ENCODE results near the gene ATG4C.
A peak's percentile ranks its signal among the peaks of the same experiment; 100 is the strongest.
"Not testable (repeated sequence)": the region's sequence is repeated elsewhere in the genome, so short reads cannot be mapped to it uniquely, and the experiment has no call there.

The ATG4C gene, protein sequence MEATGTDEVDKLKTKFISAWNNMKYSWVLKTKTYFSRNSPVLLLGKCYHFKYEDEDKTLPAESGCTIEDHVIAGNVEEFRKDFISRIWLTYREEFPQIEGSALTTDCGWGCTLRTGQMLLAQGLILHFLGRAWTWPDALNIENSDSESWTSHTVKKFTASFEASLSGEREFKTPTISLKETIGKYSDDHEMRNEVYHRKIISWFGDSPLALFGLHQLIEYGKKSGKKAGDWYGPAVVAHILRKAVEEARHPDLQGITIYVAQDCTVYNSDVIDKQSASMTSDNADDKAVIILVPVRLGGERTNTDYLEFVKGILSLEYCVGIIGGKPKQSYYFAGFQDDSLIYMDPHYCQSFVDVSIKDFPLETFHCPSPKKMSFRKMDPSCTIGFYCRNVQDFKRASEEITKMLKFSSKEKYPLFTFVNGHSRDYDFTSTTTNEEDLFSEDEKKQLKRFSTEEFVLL

DNA sequence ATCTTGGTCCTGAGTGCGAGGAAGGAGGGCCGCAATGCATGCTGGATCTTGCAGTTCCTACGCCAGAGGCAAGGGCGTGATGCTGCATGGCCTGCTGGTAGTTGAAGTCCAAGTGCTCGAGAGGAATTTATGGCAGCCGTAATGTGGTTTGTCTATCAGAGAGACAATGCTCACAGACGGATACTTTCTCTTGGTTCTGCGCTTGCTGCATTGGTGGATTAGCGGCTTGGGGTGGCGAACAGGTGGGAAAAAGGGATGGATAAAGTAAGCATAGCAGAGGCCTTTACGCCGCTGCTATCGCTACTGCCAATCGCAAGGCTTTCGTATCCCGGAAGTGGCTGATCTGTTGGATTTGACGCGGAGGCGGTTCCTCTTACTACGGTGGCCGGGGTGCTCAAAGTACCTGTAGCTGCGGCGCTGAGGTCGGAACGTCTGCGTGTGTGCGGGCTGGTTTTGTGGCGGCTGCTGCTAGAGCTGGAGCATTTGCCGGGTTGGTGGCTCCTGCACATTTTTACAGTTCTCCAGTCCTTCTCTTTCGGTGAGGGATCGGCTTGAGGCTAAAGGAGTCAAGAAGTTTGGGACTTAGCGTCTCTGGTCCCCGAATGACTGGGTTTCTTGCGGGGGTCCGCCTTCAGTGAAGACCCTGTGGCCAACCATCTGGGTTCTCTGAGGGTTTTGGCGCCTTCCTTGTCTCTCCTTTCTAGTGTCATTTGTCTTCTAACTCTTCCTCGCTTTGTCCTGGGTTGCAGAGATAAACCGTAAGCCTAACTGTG is at the start of gene ATG4C:
Gene ATG4C, plus strand, starts transcription at position 397 of the 773 bp plus-strand sequence. CDS start 19,655 bp downstream, outside the sequence.
- DNase-seq (ENCODE audit: low read depth) = peak; percentile 99

- DNase-seq (ENCODE audit: low read depth) = peak; percentile 49
Measured at GRCh38 chr1:62735491-62736171, 48.3 kb upstream of the ATG4C start.

GRCh38 chr1:62740701-62741100 is 43.2 kb upstream of the ATG4C start:
- not testable (repeated sequence) for DNase-seq (ENCODE audit: low read depth)

DNA sequence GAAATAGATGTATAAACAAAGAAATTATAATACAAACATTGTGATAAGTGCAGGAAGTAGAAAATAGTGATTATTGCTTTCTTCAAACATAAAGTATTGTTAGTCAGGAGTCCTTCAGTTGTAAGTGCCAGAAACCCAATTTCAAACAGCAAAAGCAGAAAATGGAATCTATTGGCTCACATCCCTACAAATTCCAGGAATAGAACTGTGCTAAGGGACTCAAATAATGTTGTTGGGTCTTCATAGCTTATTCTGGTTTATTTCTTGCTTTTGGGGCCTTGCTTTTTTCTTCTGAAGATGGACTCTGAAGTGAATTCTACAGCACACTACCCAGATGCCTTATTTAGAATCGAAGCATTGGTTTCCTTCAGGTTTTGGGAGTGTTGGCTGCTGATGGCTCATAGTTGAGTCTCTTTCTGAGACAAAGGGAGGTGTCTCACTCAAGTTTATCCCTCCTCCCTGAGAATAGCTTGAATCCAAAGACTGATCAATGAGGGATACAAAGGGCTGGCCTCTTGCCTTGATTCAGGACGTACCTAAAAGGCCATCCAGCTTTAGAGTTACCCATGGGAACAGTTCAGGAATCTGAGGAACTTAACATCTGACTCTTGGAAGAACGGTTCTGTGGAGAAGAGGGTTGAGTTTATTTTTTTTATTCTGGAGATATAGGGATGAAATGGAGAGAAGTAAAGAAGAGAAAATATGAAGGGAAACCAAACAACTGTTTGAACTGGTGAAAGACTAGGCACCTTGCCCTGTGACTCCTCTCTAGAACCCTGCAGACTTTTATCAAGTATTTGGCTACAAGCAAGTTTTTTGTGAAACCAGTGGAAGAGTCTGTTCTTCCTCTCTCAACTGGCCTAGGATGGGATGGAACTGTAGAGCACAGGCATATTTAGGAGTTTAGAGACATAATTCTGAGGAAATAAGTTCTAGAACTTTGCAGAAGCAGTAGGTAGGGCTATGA is 39.0 kb upstream of the ATG4C start:
- DNase-seq (ENCODE audit: low read depth) = no peak

DNA sequence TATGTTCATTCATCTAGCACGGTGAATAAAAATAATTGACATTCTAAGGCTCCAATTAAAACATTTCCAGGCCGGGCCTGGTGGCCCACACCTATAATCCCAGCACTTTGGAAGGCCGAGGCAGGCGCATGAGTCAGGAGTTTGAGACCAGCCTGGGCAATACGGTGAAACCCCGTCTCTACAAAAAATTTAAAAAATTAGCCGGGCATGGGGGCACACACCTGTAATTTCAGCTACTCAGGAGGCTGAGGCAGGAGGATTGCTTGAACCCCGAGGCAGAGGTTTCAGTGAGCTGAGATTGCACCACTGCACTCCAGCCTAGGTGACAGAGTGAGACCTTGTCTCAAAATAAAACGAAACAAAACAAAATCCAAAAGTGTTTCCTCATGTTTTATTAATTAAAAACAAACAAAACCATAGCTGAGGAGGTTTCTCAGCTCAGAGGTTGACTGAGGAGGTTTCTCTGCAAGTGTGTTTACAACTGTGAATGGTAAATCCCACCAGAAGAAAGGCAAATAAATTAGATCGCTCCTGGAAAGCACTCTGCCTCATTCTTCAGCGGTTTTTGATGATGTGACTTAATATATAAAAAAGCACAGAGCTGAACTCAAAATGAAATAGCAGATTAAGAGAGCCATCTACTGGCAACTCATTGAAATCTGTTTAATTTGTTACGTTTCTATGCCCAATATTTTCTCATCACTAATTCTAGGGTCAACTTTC is 37.7 kb upstream of the ATG4C start:
- peak; percentile 61 for DNase-seq (ENCODE audit: low read depth)

DNA sequence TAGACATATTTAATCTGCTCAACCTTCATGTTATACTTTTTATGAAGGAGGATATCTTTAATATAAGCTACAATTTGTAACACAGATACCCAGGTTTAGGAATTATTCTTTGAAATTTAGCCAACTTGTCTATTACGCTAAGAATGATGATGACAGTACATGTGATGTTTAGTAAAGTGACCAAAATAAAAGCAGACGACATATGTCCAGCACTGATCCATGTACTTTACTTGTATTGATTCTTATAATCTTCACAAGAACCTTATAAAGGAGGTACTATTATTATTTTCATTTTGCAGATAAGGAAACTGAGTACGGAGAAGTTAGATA is 37.2 kb upstream of the ATG4C start:
- no peak for DNase-seq (ENCODE audit: low read depth)

- no peak for DNase-seq (ENCODE audit: low read depth)
Measured at GRCh38 chr1:62753031-62753965, 30.6 kb upstream of the ATG4C start.

DNA sequence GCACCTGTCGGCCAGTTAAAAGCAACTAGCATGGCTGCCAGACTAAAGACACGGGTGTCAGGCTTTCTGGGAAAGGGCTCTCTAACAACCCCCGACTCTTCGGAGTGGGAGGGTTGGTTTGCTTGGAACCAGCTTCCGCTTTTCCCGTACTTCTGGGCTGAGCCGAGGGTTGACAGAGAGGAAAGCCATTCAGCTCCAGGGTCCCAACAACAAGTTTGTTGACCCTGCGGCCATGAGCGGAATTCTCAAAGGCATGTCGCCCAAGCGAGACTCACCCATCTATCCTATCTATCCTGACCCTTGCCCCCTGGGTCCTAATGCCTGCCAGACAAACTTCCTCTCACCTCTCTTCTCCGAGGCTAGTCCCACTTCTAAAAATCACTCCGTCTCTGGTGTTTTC is 29.0 kb upstream of the ATG4C start:
- not testable (repeated sequence) for DNase-seq (ENCODE audit: low read depth)

GRCh38 chr1:62756255-62756884 is 27.6 kb upstream of the ATG4C start:
- not testable (repeated sequence) for DNase-seq (ENCODE audit: low read depth)

- DNase-seq (ENCODE audit: low read depth) = not testable (repeated sequence)
Measured at GRCh38 chr1:62759232-62759875, 24.6 kb upstream of the ATG4C start.

DNA sequence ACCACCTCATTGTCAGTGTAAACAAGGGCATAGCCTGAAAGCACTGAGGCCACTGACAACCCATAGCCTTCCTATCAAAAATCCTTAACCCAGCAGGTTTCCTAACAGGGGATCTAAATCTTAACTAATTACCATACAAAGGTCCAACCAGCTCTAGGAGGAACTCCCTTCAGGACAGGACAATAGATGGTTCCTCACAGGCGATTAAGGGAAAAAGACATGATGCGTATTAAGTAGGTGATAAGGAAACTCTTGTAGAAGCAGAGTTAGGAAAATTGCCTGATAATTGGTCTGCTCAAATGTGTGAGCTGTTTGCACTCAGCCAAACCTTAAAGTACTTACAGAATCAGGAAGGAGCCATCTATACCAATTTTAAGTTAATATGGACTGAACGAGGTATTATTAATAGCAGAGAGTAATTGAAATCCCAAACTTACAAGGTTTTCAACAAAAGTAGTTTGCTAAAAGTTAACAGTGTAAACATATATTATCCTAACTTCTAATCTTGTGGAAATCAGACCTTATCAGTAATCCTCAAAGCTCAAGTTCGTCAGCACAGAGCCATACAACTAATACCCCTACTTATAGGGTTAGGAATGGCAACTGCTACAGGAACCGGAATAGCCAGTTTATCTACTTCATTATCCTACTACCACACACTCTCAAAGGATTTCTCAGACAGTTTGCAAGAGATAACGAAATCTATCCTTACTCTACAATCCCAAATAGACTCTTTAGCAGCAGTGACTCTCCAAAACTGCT is 23.7 kb upstream of the ATG4C start:
- DNase-seq (ENCODE audit: low read depth) = not testable (repeated sequence)

DNA sequence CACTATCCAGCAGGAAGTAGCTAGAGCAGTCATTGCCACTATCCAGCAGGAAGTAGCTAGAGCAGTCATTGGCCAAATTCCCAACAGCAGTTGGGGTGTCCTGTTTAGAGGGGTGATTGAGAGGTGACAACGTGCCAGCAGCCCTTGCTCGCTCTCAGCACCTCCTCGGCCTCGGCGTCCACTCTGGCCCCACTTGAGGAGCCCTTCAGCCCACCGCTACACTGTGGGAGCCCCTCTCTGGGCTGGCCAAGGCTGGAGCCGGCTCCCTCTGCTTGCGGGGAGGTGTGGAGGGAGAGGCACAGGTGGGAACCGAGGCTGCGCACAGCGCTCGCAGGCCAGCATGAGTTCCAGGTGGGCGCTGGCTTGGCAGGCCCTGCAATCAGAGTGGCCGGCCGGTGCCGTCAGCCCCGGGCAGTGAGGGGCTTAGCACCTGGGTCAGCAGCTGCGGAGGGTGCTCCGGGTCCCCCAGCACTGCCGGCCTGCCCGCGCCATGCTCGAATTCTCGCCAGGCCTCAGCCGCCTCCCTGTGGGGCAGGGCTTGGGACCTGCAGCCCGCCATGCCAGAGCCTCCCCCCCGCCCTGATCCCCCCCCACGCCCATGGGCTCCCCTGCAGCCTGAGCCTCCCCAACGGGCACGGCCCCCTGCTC is 22.6 kb upstream of the ATG4C start:
- not testable (repeated sequence) for DNase-seq (ENCODE audit: low read depth)

DNA sequence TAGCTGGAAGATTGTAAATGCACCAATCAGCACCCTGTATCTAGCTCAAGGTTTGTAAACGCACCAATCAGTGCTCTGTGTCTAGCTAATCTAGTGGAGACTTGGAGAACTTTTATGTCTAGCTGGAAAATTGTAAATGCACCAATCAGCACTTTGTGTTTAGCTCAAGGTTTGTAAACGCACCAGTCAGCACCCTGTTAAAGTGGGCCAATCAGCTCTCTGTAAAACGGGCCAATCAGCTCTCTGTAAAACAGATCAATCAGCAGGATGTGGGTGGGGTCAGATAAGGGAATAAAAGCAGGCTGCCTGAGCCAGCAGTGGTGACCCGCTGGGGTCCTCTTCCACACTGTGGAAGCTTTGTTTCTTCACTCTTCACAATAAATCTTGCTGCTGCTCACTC is 21.9 kb upstream of the ATG4C start:
- not testable (repeated sequence) for DNase-seq (ENCODE audit: low read depth)

- no peak for DNase-seq (ENCODE audit: low read depth)
Measured at GRCh38 chr1:62765981-62766380, 18.0 kb upstream of the ATG4C start.

GRCh38 chr1:62768551-62768950 is 15.4 kb upstream of the ATG4C start:
- not testable (repeated sequence) for DNase-seq (ENCODE audit: low read depth)

GRCh38 chr1:62772607-62773295 is 11.2 kb upstream of the ATG4C start:
- no peak for DNase-seq (ENCODE audit: low read depth)

- no peak for DNase-seq (ENCODE audit: low read depth)
Measured at GRCh38 chr1:62774006-62774405, 9.9 kb upstream of the ATG4C start.
